GM08714 (cell line): ENCODE results near the gene ZNF443.
"Not testable (repeated sequence)": the region's sequence is repeated elsewhere in the genome, so short reads cannot be mapped to it uniquely, and the experiment has no call there.

Source experiments
- H3K4me3 ChIP-seq: fragments of 200-500 bp; sonication (Bioruptor generic); 2 replicates; pipeline ENCODE4 v1.5.1; 2014; ENCODE audit warnings: mild to moderate bottlenecking, low read length, inconsistent platforms
- ZNF274 ChIP-seq: IDR thresholded peaks from 2 replicates; pipeline ENCODE4 v1.6.1; 2012; ENCODE audit warnings: mild to moderate bottlenecking, low read depth, low read length

The ZNF443 gene

GRCh38 chr19:12450844-12451243, 10.0 kb upstream of the ZNF443 start:
- TF ChIP-seq ZNF274 = no peak
- no peak overlapping the region for H3K4me3 ChIP-seq

GRCh38 chr19:12448808-12449207, 8.0 kb upstream of the ZNF443 start:
- TF ChIP-seq ZNF274 = no peak
- no peak overlapping the region for H3K4me3 ChIP-seq

GRCh38 chr19:12439686-12440540, 908 bp downstream of the ZNF443 start:
- peak overlapping the region; percentile 94 for H3K4me3 ChIP-seq

- not testable (repeated sequence) for H3K4me3 ChIP-seq
- TF ChIP-seq ZNF274 = peak; percentile 70
Measured at GRCh38 chr19:12430726-12431299, 10.0 kb downstream of the ZNF443 start.

- no peak for TF ChIP-seq ZNF274
- no peak overlapping the region for H3K4me3 ChIP-seq
Measured at GRCh38 chr19:12425888-12426274, 14.9 kb downstream of the ZNF443 start.

GRCh38 chr19:12425236-12425887, 15.5 kb downstream of the ZNF443 start:
- H3K4me3 ChIP-seq = no peak overlapping the region
- TF ChIP-seq ZNF274 = no peak

GRCh38 chr19:12417273-12417672, 23.5 kb downstream of the ZNF443 start:
- not testable (repeated sequence) for H3K4me3 ChIP-seq

- no peak overlapping the region for H3K4me3 ChIP-seq
- no peak for TF ChIP-seq ZNF274
Measured at GRCh38 chr19:12411893-12412292, 28.9 kb downstream of the ZNF443 start.

GRCh38 chr19:12400633-12401502, 40.0 kb downstream of the ZNF443 start, which contains the start of gene ZNF799:
Gene ZNF799, minus strand, starts transcription at chr19:12401271. Its CDS starts 201 bp downstream, at chr19:12401070.
- TF ChIP-seq ZNF274 = no peak
- peak within 1 kb of the TSS; percentile 93 for H3K4me3 ChIP-seq

GRCh38 chr19:12399901-12400632, 40.8 kb downstream of the ZNF443 start:
- peak overlapping the region; percentile 93 for H3K4me3 ChIP-seq

GRCh38 chr19:12391148-12391547, 49.7 kb downstream of the ZNF443 start:
- H3K4me3 ChIP-seq = not testable (repeated sequence)

GRCh38 chr19:12386365-12386764, 54.5 kb downstream of the ZNF443 start:
- not testable (repeated sequence) for H3K4me3 ChIP-seq

More at GRCh38 chr19:12391148-12391547, 49.7 kb downstream of the ZNF443 start:
- peak; percentile 18; the same call in 1 of the 2 replicates for TF ChIP-seq ZNF274

- no peak overlapping the region for H3K4me3 ChIP-seq
- TF ChIP-seq ZNF274 = no peak
Measured at GRCh38 chr19:12380444-12380737, 60.4 kb downstream of the ZNF443 start.

GRCh38 chr19:12379732-12380443, 60.9 kb downstream of the ZNF443 start:
- TF ChIP-seq ZNF274 = no peak
- no peak overlapping the region for H3K4me3 ChIP-seq
